ENCODE results near the gene MEF2B. TPM values are rescaled to one million over a fixed set of nuclear protein-coding genes. Genes with fewer than 3 reads are reported as not detected.

The MEF2B gene
- total RNA-seq = 0.19 TPM in 1 of 2 replicates, not detected in the other

GRCh38 chr19:19170053-19170872, at the start of gene MEF2B:
TSS of gene MEF2B (minus strand) at chr19:19170263. CDS start at chr19:19150735, 19,528 bp downstream.

GRCh38 chr19:19211499-19212420, 41.7 kb upstream of the MEF2B start, which contains the start of gene NCAN:
TSS of gene NCAN (plus strand) at chr19:19211958. CDS start at chr19:19216954, 4,996 bp downstream.

GRCh38 chr19:19203012-19203856, 33.2 kb upstream of the MEF2B start, which contains the start of gene NR2C2AP:
TSS of gene NR2C2AP (minus strand) at chr19:19203414. CDS start at chr19:19203060, 354 bp downstream.

GRCh38 chr19:19192078-19192882, 22.2 kb upstream of the MEF2B start, which contains the start of the genes BORCS8 and RFXANK:
TSS of gene BORCS8 (minus strand) at chr19:19192152. CDS start at chr19:19192117, 35 bp downstream.
TSS of gene RFXANK (plus strand) at chr19:19192258. CDS start at chr19:19193947, 1,689 bp downstream.

GRCh38 chr19:19138109-19138981, 31.7 kb downstream of the MEF2B start, which contains the start of gene TMEM161A:
TSS of gene TMEM161A (minus strand) at chr19:19138478. CDS start at chr19:19138428, 50 bp downstream.

Other genes starting within 250 kb of the MEF2B start
- gene HOMER3, start 229.0 kb downstream of the MEF2B start, total RNA-seq = 63.0 and 63.7 TPM in 2 replicates
- gene SUGP2, start 136.7 kb downstream of the MEF2B start, total RNA-seq = 13.8 and 19.7 TPM in 2 replicates
- gene ARMC6, start 136.7 kb downstream of the MEF2B start, total RNA-seq = 22.7 and 23.2 TPM in 2 replicates
- 6.2 and 8.1 TPM in 2 replicates for gene SLC25A42, start 106.3 kb downstream of the MEF2B start, total RNA-seq
- gene TMEM161A, start 31.8 kb downstream of the MEF2B start, total RNA-seq = 26.7 and 31.2 TPM in 2 replicates
- 6.3 and 7.2 TPM in 2 replicates for gene BORCS8, start 21.9 kb upstream of the MEF2B start, total RNA-seq
- 54.1 and 68.8 TPM in 2 replicates for gene RFXANK, start 22.0 kb upstream of the MEF2B start, total RNA-seq
- gene NR2C2AP, start 33.2 kb upstream of the MEF2B start, total RNA-seq = 6.4 and 9.1 TPM in 2 replicates
- gene NCAN, start 41.7 kb upstream of the MEF2B start, total RNA-seq = not detected in 2 replicates
- 1.1 and 4.5 TPM in 2 replicates for gene TM6SF2, start 103.0 kb upstream of the MEF2B start, total RNA-seq
- gene SUGP1, start 150.2 kb upstream of the MEF2B start, total RNA-seq = 23.2 and 29.7 TPM in 2 replicates
- 20.3 and 25.9 TPM in 2 replicates for gene MAU2, start 150.6 kb upstream of the MEF2B start, total RNA-seq
- gene GATAD2A, start 235.4 kb upstream of the MEF2B start, total RNA-seq = 37.8 and 56.0 TPM in 2 replicates

Measured in cardiac ventricle fibroblast (primary cell).